ENCODE results near the gene RPS16. TPM values are rescaled to one million over a fixed set of nuclear protein-coding genes. Genes with fewer than 3 reads are reported as not detected.

Gene RPS16
- polyA plus RNA-seq, 3 donors = 689 to 2,619 (median 1,038) TPM

GRCh38 chr19:39385629-39386411, 49.9 kb downstream of the RPS16 start:
- H3K36me3 Mint-ChIP-seq = peaks cover 74 to 79% of the 10 kb centered on the region in 2 donors
- no peak overlapping the region for H3K9ac ChIP-seq (ENCODE audit: insufficient read depth, low read length, poor library complexity, severe bottlenecking)
- peak overlapping the region in 1 of 2 donors; percentile 38 for H3K27ac ChIP-seq (ENCODE audit: low read depth in 1 of 2, low read length in 2 of 2)
- H3K4me2 ChIP-seq (replicated peaks; ENCODE audit: extremely low read depth, low read length, poor library complexity, severe bottlenecking) = no peak overlapping the region
- H2AFZ ChIP-seq (ENCODE audit: insufficient read depth, low read depth, low read length, poor library complexity, severe bottlenecking) = no peak overlapping the region
- intact Hi-C loops (cut with micrococcal nuclease) = no loop called here
- H3K4me1 Mint-ChIP-seq = peaks cover 12% of the 10 kb centered on the region
- H3K27ac Mint-ChIP-seq = peak overlapping the region in 5 of 7 donors; percentile 18 to 69 (median 50)
- H4K20me1 ChIP-seq (ENCODE audit: insufficient read depth, low read length) = peaks cover 6% of the 10 kb centered on the region
- peaks cover 0 to 3% (median 0%) of the 10 kb centered on the region in 3 donors for H3K27me3 Mint-ChIP-seq (ENCODE audit: low read depth in 3 of 3)
- H3K4me3 Mint-ChIP-seq = no peak overlapping the region
- no peaks in the 10 kb centered on the region for H3K9me3 ChIP-seq (replicated peaks in 1 of 2; ENCODE audit: control insufficient read depth in 1 of 2, insufficient read depth in 1 of 2, low read length in 2 of 2)
- H3K36me3 ChIP-seq (replicated peaks in 1 of 2; ENCODE audit: control insufficient read depth in 1 of 2, insufficient read depth in 2 of 2, low read length in 2 of 2) = peaks cover 71 to 89% of the 10 kb centered on the region in 2 donors
- no peaks in the 10 kb centered on the region for H3K27me3 ChIP-seq (ENCODE audit: control insufficient read depth in 2 of 2, insufficient read depth in 2 of 2, low read length in 2 of 2)
- DNase-seq = no peak
- H3K79me2 ChIP-seq (ENCODE audit: insufficient read depth, low read length) = peaks cover 14% of the 10 kb centered on the region
- H3K9me3 Mint-ChIP-seq = no peaks in the 10 kb centered on the region
- TF ChIP-seq, protein P1, sequence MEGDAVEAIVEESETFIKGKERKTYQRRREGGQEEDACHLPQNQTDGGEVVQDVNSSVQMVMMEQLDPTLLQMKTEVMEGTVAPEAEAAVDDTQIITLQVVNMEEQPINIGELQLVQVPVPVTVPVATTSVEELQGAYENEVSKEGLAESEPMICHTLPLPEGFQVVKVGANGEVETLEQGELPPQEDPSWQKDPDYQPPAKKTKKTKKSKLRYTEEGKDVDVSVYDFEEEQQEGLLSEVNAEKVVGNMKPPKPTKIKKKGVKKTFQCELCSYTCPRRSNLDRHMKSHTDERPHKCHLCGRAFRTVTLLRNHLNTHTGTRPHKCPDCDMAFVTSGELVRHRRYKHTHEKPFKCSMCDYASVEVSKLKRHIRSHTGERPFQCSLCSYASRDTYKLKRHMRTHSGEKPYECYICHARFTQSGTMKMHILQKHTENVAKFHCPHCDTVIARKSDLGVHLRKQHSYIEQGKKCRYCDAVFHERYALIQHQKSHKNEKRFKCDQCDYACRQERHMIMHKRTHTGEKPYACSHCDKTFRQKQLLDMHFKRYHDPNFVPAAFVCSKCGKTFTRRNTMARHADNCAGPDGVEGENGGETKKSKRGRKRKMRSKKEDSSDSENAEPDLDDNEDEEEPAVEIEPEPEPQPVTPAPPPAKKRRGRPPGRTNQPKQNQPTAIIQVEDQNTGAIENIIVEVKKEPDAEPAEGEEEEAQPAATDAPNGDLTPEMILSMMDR (IDR thresholded peaks at IDR 0.05) = no peak
- 89% methylated on average over 13 of the region's 20 CpGs for WGBS (ENCODE audit: insufficient coverage)
- H3K4me1 ChIP-seq (ENCODE audit: control insufficient read depth in 1 of 2, insufficient read depth in 2 of 2, low read length in 2 of 2) = peaks cover 11% of the 10 kb centered on the region in 2 donors
- no peak overlapping the region for H3K4me3 ChIP-seq (replicated peaks in 1 of 3; ENCODE audit: low read depth in 2 of 3, low read length in 3 of 3)

DNA sequence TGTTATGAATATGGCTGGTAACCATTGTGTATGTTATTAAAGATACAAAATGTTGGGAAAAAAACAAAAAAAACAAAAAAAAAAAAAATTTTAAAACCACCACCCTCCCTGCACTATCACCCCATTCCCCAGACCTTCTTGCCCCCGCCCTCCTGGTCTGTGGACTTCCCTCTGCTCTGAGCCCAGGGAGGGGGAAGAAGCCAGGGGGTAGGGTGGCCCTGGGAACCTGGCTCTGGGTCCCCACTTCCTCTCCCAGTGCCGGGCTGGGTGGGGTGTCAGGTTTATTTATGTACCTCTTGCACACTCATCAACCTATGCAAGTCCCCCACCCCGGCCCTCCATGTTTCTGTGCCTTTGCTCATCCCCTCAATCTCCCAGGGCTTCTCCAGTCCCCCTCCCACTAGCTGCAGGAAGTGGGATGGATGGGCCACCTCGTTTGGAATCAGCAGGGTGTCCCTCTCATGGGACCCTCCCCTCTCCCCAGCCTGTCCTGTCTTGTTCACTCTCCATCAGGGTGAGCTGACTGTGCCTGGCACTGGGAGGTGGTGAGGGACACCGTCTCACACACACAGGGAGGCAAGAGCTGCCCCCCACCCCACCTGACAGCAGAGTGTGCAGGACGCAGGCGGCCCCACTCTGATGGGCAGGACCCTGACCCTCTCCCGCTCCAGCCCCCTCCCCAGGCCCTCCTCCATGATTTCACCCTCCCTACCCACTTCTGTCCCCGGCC, 50.7 kb downstream of the RPS16 start:
- peaks cover 79 to 97% of the 10 kb centered on the region in 2 donors for H3K36me3 ChIP-seq (replicated peaks in 1 of 2; ENCODE audit: control insufficient read depth in 1 of 2, insufficient read depth in 2 of 2, low read length in 2 of 2)
- peaks cover 6% of the 10 kb centered on the region for H3K79me2 ChIP-seq (ENCODE audit: insufficient read depth, low read length)
- peak overlapping the region in 5 of 7 donors; percentile 40 to 86 (median 68) for H3K27ac Mint-ChIP-seq
- TF ChIP-seq, protein P1 (IDR thresholded peaks at IDR 0.05) = no peak
- no peak overlapping the region for H3K4me3 ChIP-seq (replicated peaks in 1 of 3; ENCODE audit: low read depth in 2 of 3, low read length in 3 of 3)
- no CpG with 5 or more reads among the region's 9 CpGs for WGBS (ENCODE audit: insufficient coverage)
- H3K9me3 Mint-ChIP-seq = no peaks in the 10 kb centered on the region
- intact Hi-C loops (cut with micrococcal nuclease) = loop anchor here in 1 of 2 donors (5.0 kb wide), 1 partner anchor 38 kb away; no protein-coding TSS in a partner anchor
- H3K36me3 Mint-ChIP-seq = peaks cover 80 to 85% of the 10 kb centered on the region in 2 donors
- peaks cover 0 to 3% (median 0%) of the 10 kb centered on the region in 3 donors for H3K27me3 Mint-ChIP-seq (ENCODE audit: low read depth in 3 of 3)
- no peak overlapping the region for H2AFZ ChIP-seq (ENCODE audit: insufficient read depth, low read depth, low read length, poor library complexity, severe bottlenecking)
- no peak for DNase-seq
- peaks cover 6% of the 10 kb centered on the region for H4K20me1 ChIP-seq (ENCODE audit: insufficient read depth, low read length)
- peaks cover 7% of the 10 kb centered on the region for H3K4me1 Mint-ChIP-seq
- no peaks in the 10 kb centered on the region for H3K27me3 ChIP-seq (ENCODE audit: control insufficient read depth in 2 of 2, insufficient read depth in 2 of 2, low read length in 2 of 2)
- peak overlapping the region in 1 of 2 donors; percentile 26 for H3K27ac ChIP-seq (ENCODE audit: low read depth in 1 of 2, low read length in 2 of 2)
- peaks cover 4% of the 10 kb centered on the region in 2 donors for H3K4me1 ChIP-seq (ENCODE audit: control insufficient read depth in 1 of 2, insufficient read depth in 2 of 2, low read length in 2 of 2)
- no peaks in the 10 kb centered on the region for H3K9me3 ChIP-seq (replicated peaks in 1 of 2; ENCODE audit: control insufficient read depth in 1 of 2, insufficient read depth in 1 of 2, low read length in 2 of 2)
- no peak overlapping the region for H3K4me3 Mint-ChIP-seq
- H3K9ac ChIP-seq (ENCODE audit: insufficient read depth, low read length, poor library complexity, severe bottlenecking) = no peak overlapping the region
- H3K4me2 ChIP-seq (replicated peaks; ENCODE audit: extremely low read depth, low read length, poor library complexity, severe bottlenecking) = no peak overlapping the region
